Heart left ventricle (tissue), 16 donors: Measurements from ENCODE around the gene RPL18. TPM values are rescaled to one million over a fixed set of nuclear protein-coding genes. Genes with fewer than 3 reads are reported as not detected.
A peak's percentile ranks its signal among the peaks of the same experiment; 100 is the strongest.

Experiments
- ATAC-seq, 4 donors: fragments of 200-7000 bp; cut with Tn5 transposase; one replicate each; pipeline ENCODE4 v1.9.1; 2020 to 2022; ENCODE audit warnings: moderate library complexity in 4 of 4, mild to moderate bottlenecking in 3 of 4, moderate number of reproducible peaks in 1 of 4
- DNase-seq, 5 donors: peaks; one replicate each; pipeline ENCODE4 v3.0.0-alpha.2; 2020
- H3K27ac ChIP-seq, 12 donors: fragments of 200-600 bp; sonication (generic) in 4 of 12; one replicate each; pipeline versions ENCODE4 v1.5.0 to v1.8.0; 2016 to 2022; ENCODE audit warnings: mild to moderate bottlenecking in 2 of 12
- H3K27me3 ChIP-seq, 9 donors: fragments of 200-600 bp; sonication (generic) in 2 of 9; one replicate each; pipeline versions ENCODE4 v1.5.1 to v1.8.0; 2016 to 2022; ENCODE audit warnings: mild to moderate bottlenecking in 3 of 9
- H3K36me3 ChIP-seq, 9 donors: fragments of 200-600 bp; sonication (generic) in 2 of 9; one replicate each; pipeline versions ENCODE4 v1.5.0 to v1.8.0; 2018 to 2022; ENCODE audit warnings: mild to moderate bottlenecking in 2 of 9
- H3K4me1 ChIP-seq, 12 donors: fragments of 200-600 bp; sonication (generic) in 4 of 12; one replicate each; pipeline versions ENCODE4 v1.5.0 to v1.8.0; 2016 to 2022; ENCODE audit warnings: mild to moderate bottlenecking in 3 of 12
- H3K4me3 ChIP-seq, 12 donors: fragments of 200-600 bp; sonication (generic) in 4 of 12; one replicate each; pipeline versions ENCODE4 v1.5.0 to v1.8.0; 2017 to 2022; ENCODE audit warnings: mild to moderate bottlenecking in 9 of 12, moderate library complexity in 4 of 12
- H3K9me3 ChIP-seq, 12 donors: fragments of 200-600 bp; sonication (generic) in 4 of 12; one replicate each; pipeline versions ENCODE4 v1.5.0 to v1.8.0; 2016 to 2022; ENCODE audit warnings: mild to moderate bottlenecking in 1 of 12
- CTCF ChIP-seq, 12 donors: fragments of 200-600 bp; sonication (generic) in 4 of 12; IDR thresholded peaks; one replicate each; pipeline versions ENCODE4 v1.5.0 to v1.8.0; 2018 to 2022; ENCODE audit warnings: antibody characterized with exemption in 12 of 12, mild to moderate bottlenecking in 5 of 12
- POLR2A ChIP-seq, 2 donors: fragments of 450-650 bp; IDR thresholded peaks; one replicate each; pipeline ENCODE4 v1.6.1; 2017; ENCODE audit warnings: antibody characterized with exemption in 2 of 2, mild to moderate bottlenecking in 2 of 2, moderate library complexity in 2 of 2
- WGBS, 4 donors: extraction: QIAGEN DNeasy Blood & Tissue Kit in 2 of 4; methylation state at CpG; one replicate each; pipeline versions ENCODE4 v1.1.5 to v1.1.7; 2013 to 2018; 5-methylcytosine and 5-hydroxymethylcytosine counted together
- intact Hi-C, 10 donors: fragments of 100-400 bp; cut with DNase I; formaldehyde crosslinking; loops; one replicate each; pipeline versions ENCODE4 v1.11.1 to v1.14.2; 2022
- long read RNA-seq, 3 donors: library from polyadenylated mRNA; unstranded; transcript quantifications; one replicate each; pipeline ENCODE4 v2.0.0, GENCODE V29; 2020 to 2021
- polyA plus RNA-seq, 2 donors: library from polyadenylated mRNA; stranded (reverse); fragments of 200-250 nt; gene quantifications; one replicate each; pipeline ENCODE4 v1.2.3, GENCODE V29; 2013
- total RNA-seq, 9 donors: library from RNA; depleted of rRNA in 2 of 9; stranded (reverse); fragments of >200 nt in 2 of 9; fragmentation: NEBNext Ultra II Directional in 3 of 9; extraction: Animal tissue kit (Norgen Biotek cat#: 25700) in 3 of 9; gene quantifications; one replicate each; pipeline versions ENCODE4 v1.1.0 to v1.2.4, GENCODE V29; 2016 to 2023
- donor health status: ischemic (EF 13 %, LVEDD 7.1; RV severe dilation, severe dysfunction).
- donor health status: healthy with polysubstance abuse.
- donor health status: DM: no; HTN: yes; CAD: no.
- donor health status: DM: no; HTN: no; CAD: no.
- donor health status: ischemic (EF 25% LVEDD 6.9; RV normal size, moderate dysfunction).
- donor health status: ischemic (EF 25% LVEDD 5.7; RV mildly dilated, moderate dysfunction).
- donor health status: healthy.
- donor health status: DM: yes; HTN: yes; CAD: no.
- donor health status: ischemic (EF 35%, LVEDD 5.7; RV mildly dilated, moderate dysfunction).
- donor health status: nonischemic (EF 11% LVEDD 7.7; RV severe dilation, severe dysfunction).
- donor health status: DM: yes; HTN: yes; CAD: no.
- donor health status: PGD.
- donor health status: ischemic (EF 29% LVEDD 5.4; RV normal size, mild dysfunction).
- donor health status: nonischemic (EF 23%, LVEDD 6.1; RV moderate dilation, normal function).

Gene RPL18
- 100 to 1,000 TPM; 470 to 877 (median 692) TPM for total RNA-seq
- polyA plus RNA-seq: 1,000 to 10,000 TPM; 1,040 to 1,773 TPM
- long read RNA-seq, donor 1, transcript RPL18-208 (7 exons, 1,004 nt): major isoform, 60 of 85 reads
- long read RNA-seq, donor 1, partial matches to known transcripts: 19 of 85 reads
- long read RNA-seq, donor 1, other reads (novel, unspliced or antisense): 2 of 85 reads
- long read RNA-seq, donor 2, transcript RPL18-208 (7 exons, 1,004 nt): major isoform, 67 of 85 reads
- long read RNA-seq, donor 2, partial matches to known transcripts: 12 of 85 reads
- long read RNA-seq, donor 2, other reads (novel, unspliced or antisense): 3 of 85 reads
- long read RNA-seq, donor 3, transcript RPL18-208 (7 exons, 1,004 nt): major isoform, 59 of 83 reads
- long read RNA-seq, donor 3, transcript RPL18-201 (6 exons, 612 nt): minor isoform, 8 of 83 reads
- long read RNA-seq, donor 3, partial matches to known transcripts: 13 of 83 reads
- long read RNA-seq, donor 3, other reads (novel, unspliced or antisense): 0 of 83 reads

- DNase-seq: peak; percentile 98 to 99 (median 98)
- peak within 1 kb of the TSS; percentile 59 to 97 (median 88) for H3K4me3 ChIP-seq
- peaks cover 2 to 43% (median 29%) of the 10 kb centered on the region in 9 donors for H3K36me3 ChIP-seq
- WGBS, 4 donors: 0% methylated on average over 27 to 69 of the region's 69 CpGs
- peaks cover 12 to 67% (median 35%) of the 10 kb centered on the region in 12 donors for H3K4me1 ChIP-seq
- H3K9me3 ChIP-seq: no peaks in the 10 kb centered on the region
- TF ChIP-seq CTCF (IDR thresholded peaks at IDR 0.05) (peak in 1 of 12 donors; percentile 20), POLR2A (IDR thresholded peaks at IDR 0.05) (peak in 1 of 2 donors; percentile 88)
- peaks cover 0 to 6% (median 0%) of the 10 kb centered on the region in 9 donors for H3K27me3 ChIP-seq
- H3K27ac ChIP-seq: peak within 1 kb of the TSS; percentile 81 to 95 (median 92)
- intact Hi-C loops: loop anchor here in 1 of 10 donors (2.0 to 10.0 kb wide), 2 partner anchors 18 to 234 kb away; partner anchors contain the start of gene DBP
- ATAC-seq: peak; percentile 90 to 95 (median 94)
Observed at GRCh38 chr19:48618916-48619691, at the start of gene RPL18, which contains the start of gene SPHK2. Gene RPL18 (minus strand): TSS chr19:48619178. CDS start chr19:48619143, 35 bp downstream. Gene SPHK2 (plus strand): TSS chr19:48619506. CDS start chr19:48620515, 1,009 bp downstream.

GRCh38 chr19:48668761-48669160 lies 49.8 kb upstream of the RPL18 start:
- no peaks in the 10 kb centered on the region for H3K36me3 ChIP-seq
- intact Hi-C loops: no loop called here
- no peaks in the 10 kb centered on the region for H3K9me3 ChIP-seq
- no peaks in the 10 kb centered on the region for H3K27me3 ChIP-seq
- H3K27ac ChIP-seq: no peak overlapping the region
- no peak for TF ChIP-seq CTCF (IDR thresholded peaks at IDR 0.05)
- no peak for TF ChIP-seq POLR2A (IDR thresholded peaks at IDR 0.05)
- no peak for DNase-seq
- H3K4me3 ChIP-seq: no peak overlapping the region
- no peaks in the 10 kb centered on the region for H3K4me1 ChIP-seq
- ATAC-seq: no peak
- 97 to 100% (median 97%) methylated on average over 2 of the region's 2 CpGs for WGBS, 4 donors

GRCh38 chr19:48668332-48668731 lies 49.4 kb upstream of the RPL18 start:
- Histone ChIP-seq H3K36me3 (no peaks in the 10 kb centered on the region), H3K27ac (no peak overlapping the region), H3K4me3 (no peak overlapping the region), H3K27me3 (no peaks in the 10 kb centered on the region), H3K9me3 (no peaks in the 10 kb centered on the region), H3K4me1 (no peaks in the 10 kb centered on the region)
- no peak for ATAC-seq
- WGBS, 4 donors: 79 to 88% (median 82%) methylated on average over 2 to 3 of the region's 3 CpGs
- intact Hi-C loops: no loop called here
- no peak for DNase-seq
- no peak for TF ChIP-seq CTCF (IDR thresholded peaks at IDR 0.05)
- no peak for TF ChIP-seq POLR2A (IDR thresholded peaks at IDR 0.05)
